OCI-M2 (cell line): ENCODE data around the gene OR51F1.
"Not testable (repeated sequence)": the region's sequence is repeated elsewhere in the genome, so short reads cannot be mapped to it uniquely, and the experiment has no call there.

Experiments used
- DNase-seq: peaks from one replicate; lab custom pipeline; 2025; ENCODE audit not compliant: unreplicated experiment; lab: John Stamatoyannopoulos, UW

OR51F1 gene, protein sequence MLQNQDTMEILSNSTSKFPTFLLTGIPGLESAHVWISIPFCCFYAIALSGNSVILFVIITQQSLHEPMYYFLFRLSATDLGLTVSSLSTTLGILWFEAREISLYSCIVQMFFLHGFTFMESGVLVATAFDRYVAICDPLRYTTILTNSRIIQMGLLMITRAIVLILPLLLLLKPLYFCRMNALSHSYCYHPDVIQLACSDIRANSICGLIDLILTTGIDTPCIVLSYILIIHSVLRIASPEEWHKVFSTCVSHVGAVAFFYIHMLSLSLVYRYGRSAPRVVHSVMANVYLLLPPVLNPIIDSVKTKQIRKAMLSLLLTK

DNA sequence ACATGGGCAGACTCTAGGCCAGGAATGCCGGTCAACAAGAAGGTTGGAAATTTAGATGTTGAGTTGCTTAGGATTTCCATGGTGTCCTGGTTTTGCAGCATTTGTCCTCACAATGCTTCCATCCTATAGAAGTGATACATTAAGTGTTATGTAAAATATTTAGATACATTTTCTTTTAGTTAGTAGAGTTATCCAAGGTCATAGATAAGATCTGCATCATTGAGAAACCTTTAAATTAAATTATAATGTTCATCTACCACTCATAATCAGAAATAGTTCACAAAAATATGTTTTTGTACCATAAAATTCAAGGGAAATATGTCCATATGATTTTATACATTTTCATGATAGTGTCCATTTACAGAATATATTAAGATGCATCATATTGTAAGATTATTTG is at the start of gene OR51F1:
TSS of gene OR51F1 (minus strand) at position 101 of the 400 bp plus-strand sequence. CDS start at position 101, 0 bp downstream.
- no peak for DNase-seq

DNA sequence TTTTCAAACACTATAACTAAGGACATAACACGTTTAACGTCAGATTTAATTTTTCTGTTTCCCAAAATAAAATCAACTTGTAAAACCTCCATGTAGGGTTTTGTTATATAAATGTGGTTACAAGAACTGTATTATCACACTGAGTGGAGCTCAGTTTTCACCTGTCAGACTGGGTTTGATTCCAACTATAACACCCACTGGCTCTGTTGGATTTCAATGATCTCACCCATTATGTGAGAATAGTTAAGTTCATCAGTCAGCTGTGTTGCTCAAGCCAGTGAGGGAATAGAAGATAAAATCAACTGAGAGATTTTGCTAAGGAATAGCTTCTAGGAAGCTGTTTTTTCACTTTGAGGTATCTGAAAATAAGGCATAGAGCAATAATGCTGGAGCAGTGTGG is 39.5 kb upstream of the OR51F1 start:
- no peak for DNase-seq

DNA sequence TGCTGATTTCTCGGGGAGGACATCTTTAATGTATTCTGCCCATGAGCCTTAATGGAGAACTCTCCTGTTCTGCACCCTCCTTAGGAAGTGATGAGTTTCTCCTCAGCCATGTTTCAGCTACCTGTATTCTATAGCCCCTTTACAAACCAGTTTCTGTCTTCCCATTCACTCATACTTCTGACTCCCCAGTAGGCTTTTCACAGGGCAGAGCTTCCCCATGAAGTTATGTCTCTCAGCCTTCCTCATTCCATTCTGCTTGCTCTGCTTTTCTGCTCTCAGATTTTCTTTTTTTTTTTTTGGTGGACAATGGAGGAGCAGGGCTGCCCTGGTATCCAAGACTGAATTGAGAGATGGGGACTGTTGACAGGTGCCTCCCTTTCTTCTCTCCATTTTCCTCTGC is 38.7 kb upstream of the OR51F1 start:
- no peak for DNase-seq

DNA sequence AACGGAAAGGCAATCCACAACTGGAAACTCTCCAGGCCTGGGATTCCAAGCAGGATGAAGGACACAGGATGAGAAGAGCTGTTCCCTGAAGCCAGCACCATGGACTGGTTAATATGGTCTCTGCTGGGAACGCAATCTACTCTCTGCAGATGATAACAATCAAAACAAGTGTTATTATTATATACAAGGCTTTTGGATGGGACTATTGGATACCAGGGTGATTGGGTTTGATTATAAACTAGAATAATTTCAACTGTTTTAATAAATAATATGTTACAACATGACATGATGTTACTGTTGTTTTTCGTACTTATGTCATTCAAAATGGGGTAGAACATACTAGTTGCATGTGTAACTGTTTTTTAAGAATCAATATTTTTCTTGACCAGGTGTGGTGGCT is 34.5 kb upstream of the OR51F1 start, which contains the start of gene OR52R1:
TSS of gene OR52R1 (minus strand) at position 101 of the 400 bp plus-strand sequence. CDS start at position 101, 0 bp downstream.
- no peak for DNase-seq

DNA sequence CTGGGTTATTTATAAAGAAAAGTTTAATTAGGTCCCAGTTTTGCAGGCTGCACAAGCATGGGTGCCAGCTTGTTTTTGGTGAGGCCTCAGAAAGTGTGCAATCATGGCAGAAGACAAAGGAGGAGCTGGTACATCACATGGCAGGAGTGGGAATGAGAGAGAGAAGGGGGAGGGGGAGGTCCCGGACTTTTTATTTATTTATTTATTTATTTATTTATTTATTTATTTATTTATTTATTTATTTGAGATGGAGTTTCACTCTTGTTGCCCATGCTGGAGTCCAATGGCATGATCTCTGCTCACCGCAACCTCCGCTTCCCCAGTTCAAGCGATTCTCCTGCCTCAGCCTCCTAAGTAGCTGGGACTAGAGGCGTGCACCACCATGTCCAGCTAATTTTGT is 31.6 kb upstream of the OR51F1 start:
- not testable (repeated sequence) for DNase-seq

DNA sequence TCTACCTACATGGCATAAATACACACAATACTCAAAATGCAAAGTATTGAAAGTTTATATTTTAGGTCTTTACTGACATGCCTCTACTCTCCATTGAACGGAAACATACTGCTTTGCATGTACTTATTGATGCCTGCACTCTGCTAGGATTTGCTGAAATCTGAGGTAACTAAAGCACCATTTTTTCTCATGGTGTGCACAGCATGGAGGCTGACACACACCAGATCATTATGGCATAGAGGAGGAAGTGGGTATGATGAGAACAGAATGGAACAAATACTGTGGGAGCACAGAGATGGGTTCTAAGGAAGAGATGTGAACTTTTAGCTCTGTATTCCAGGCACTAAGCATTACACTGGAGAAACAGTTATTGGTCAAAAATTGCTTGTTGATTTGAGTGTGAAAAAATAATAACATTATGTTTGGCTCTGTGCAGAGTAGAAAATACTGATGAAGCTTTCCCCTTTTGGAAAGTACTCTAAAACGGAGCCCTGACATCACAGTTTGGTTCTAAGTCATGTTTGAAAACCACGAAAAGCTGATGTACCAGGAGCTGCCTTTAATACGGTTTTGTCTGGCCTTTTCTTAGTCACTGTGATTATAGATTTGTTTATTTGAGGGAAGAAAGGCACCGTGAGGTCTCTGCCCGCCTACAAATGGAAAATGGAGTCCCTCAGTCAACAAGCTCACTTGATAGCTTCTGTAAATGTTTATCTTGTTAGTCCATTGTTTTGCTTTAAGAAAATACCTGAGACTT is 28.9 kb upstream of the OR51F1 start:
- no peak for DNase-seq

DNA sequence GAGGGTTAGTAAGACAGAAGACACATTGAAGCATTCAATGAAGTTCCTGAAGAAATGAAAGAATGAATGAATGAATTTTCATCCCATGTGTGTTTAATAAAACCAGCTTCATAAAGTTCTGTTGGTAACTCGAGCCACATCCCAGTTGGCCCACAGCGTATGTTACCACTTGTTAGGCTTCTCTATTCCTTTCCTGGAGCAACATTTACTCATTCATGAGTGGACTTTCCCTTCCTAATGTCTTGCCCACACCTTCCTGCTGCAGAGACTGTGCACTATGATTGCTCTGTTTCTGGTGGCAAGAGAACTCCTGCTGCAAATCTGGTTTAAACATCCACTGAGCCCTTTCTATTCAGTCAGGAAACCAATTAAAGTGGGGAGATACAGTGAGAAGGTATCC is 27.5 kb upstream of the OR51F1 start:
- DNase-seq, result no peak

DNA sequence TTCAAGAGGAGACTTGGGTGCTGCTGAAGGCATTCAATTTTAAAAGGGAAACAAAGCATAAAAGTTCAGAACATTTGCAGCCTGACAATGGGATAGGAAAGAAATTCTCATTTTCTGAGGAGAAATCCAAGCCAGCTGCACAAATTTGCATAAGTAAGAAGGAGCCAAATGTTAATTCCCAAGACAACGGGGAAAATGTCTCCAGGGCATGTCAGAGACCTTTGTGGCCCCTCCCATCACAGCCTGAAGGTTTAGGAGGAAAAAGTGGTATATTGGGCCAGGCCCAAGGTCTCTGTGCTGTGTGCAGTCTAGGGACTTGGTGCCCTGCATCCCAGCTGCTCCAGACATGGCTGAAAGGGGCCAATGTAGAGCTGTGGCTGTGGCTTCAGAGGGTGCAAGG is 12.7 kb upstream of the OR51F1 start:
- no peak for DNase-seq

DNA sequence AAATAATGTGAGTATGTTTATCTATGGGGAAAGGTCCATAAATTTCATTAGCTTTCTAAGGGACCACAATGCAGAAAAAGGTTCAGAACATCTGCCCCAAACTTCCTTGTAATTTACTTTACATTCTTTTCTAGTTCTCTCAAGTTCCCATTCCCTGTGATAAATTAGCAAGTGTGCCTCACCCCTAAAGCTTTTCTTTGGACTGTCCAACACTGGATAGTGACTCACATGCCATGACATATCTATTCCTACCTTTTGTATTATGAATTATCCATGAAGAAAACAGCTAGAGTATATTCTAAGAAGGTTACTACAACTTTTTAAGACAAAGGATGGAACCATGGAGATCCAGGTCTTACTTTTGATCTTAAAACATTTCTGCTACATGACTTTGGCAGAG is 1.6 kb downstream of the OR51F1 start:
- no peak for DNase-seq

DNA sequence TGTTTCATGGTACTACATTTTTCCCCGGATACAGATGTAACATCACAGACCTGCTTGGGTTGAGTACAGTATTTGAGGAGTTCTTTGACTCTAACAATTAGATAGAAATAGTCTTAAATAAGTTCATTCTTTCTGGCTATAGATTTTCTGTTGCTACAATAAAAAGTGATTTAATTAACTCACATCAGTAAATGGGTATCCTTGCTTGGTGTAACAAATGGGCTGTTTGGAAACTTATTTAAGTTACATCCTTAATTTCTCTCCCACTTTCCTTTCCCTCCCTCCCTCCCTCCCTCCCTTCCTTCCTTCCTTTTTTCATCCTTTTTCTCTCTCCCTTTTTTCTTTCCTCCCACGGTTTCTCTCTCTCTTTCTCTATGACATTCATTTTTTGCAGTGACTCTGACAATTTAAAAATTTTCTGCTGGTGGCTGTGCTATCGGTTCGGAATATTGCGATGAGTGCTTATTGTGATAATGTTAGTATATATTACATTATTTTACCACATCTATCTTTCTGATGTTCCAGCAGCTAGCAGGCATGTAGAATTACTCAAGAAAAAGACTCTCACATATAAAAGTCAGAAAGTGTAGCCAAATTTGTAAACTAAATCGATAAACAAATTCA is 3.2 kb downstream of the OR51F1 start:
- no peak for DNase-seq

DNA sequence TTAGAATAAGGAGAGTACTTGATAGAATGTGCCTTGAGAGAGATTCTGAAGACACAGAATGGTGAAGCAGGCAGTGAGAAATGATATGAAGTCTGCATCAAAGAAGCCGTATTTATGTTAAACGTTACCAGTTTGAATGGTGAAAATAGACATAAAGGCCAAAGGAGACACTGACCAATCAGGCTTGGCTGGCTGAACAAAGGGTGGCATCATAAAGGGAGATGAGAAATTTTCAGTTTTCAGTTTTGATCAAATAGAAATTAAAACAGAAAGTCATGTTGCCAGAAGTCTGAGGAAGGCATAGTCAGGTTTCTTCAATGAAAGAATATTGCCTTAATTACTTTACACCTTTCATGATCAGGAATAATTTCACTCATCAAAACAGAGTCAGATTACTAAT is 6.6 kb downstream of the OR51F1 start:
- no peak for DNase-seq

DNA sequence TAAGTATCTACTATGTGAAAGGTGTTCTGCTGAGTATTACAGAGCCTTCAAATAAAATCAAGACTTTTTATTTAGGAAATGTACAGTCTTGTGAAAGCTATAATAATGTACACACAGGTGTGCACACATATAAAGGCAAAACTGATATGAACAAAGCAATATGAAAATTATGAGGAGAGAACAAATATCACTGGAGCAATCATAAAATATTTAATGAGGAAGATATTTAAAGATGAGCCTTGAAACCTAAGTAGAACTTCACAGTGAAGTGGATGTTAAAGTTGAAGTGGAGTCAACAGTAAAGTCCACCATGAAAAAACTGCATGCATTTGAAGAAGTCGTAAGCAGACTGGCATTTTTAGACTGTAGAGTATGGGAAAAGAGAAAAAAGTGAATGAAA is 18.5 kb downstream of the OR51F1 start:
- DNase-seq, result no peak

DNA sequence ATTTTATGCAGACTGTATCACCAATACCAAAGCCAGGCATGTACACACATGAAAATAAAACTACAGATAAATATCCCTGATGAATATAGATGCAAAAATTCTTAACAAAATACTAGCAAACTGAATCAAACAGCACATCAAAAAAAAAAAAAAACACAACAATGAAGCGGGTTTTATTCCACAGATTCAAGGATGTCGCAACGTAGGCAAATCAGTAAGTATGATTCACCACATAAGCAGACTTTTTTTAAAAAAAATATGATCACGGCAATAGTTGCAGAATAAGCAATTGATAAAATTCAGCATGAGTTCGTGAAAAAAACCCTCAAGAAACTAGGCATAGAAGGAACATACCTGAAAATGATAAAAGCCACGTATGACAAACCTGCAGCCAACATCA is 21.3 kb downstream of the OR51F1 start:
- no peak for DNase-seq

DNA sequence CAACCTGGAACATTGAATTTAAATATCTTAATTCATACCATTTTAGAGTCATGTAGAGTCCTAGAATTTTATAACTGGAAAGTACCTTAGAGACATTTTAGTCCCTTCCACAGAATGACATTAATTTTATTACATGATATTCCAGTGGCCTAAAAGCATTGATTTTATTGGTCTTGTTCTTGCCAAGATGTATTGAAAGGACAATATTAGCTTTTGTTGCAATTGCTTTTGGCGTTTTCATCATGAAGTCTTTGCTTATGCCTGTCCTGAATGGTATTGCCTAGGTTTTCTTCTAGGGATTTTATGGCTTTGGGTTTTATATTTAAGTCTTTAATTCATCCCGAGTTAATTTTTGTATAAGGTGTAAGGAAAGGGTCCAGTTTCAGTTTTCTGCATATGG is 29.0 kb downstream of the OR51F1 start:
- no peak for DNase-seq

DNA sequence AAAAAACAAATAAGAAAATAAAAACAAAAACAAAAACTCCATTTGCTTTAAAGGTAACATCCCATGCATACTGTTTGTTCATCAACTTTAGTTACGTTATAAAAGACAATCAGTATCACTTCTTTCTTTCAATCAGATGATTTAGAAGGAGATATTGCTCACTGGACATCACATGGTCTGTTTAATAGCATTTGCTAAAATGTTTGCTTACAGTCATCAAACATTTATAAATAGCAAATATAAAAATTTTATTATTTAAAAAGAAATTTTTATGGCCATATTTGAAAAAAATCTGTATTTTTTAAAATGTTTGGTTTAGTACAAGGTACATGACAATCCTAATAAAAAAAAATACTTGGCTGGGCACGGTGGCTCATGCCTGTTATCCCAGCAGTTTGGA is 42.6 kb downstream of the OR51F1 start:
- no peak for DNase-seq

DNA sequence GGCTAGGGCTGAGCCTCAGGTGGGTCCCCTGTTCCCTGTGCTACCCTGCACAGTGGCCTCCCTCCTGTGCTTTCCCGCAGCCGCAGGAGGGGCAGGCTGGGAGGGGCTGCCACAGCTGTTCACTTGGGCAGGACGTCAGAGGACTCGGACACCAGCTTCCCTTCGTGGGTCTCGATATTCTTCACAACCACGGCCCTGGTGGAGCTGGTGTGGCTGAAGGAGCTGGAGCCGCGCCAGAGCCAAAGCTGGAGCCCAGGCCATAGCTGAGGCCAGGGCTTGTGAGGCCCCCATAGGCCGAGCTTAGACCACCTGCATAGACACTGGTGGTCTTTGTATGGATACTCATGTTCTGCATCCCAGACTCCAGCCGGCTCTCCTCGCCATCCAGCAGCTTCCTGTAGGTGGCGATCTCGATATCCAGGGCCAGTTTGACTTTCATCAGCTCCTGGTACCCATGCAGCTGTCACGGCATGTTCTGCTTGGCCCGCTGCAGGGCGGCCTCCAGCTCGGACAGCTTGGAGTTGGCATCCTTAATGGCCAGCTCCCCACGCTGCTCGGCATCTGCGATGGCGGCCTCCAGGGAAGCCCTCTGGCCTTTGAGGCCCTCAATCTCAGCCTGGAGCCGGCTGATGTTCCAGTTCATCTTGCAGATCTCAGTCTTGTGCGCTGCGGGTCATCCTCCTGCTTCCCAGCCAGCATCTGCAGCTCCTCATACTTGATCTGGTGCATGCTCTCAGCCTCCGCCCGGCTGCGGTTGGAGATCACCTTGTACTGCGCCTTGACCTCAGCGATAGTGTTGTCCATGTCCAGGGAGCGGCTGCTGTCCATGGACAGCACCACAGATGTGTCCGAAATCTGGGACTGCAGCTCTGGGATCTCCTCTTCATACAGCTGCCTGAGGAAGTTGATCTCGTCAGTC is 46.9 kb downstream of the OR51F1 start:
- not testable (repeated sequence) for DNase-seq
